H1 (cell line): Measurements from ENCODE around the gene TCEA2. TPM values are rescaled to one million over a fixed set of nuclear protein-coding genes. Genes with fewer than 3 reads are reported as not detected.

ENCODE experiments used
- CTCF ChIA-PET: fragments of 300-600 bp; sonication (Branson Sonifier 250); formaldehyde crosslinking; loops from one replicate; lab custom pipeline; 2021; ENCODE audit not compliant: partially characterized antibody; lab: Charles Lee
- POLR2A ChIA-PET: fragments of 300-600 bp; sonication (Branson Sonifier 250); formaldehyde crosslinking; loops from one replicate; lab custom pipeline; 2021; ENCODE audit warnings: inconsistent platforms; ENCODE audit not compliant: partially characterized antibody; lab: Charles Lee
- DNase-seq, 2 experiments: peaks; one replicate each; pipeline versions ENCODE4 v3.0.0 to v3.0.0-alpha.2; 2010 to 2022; ENCODE audit warnings: low spot score in 2 of 2, low read depth in 1 of 2, mixed read lengths in 1 of 2
- FAIRE-seq: peaks from 2 replicates; lab custom pipeline; 2011; peaks lifted over from hg19 to GRCh38; lab: Jason Lieb, UNC
- H2AFZ ChIP-seq: 2 replicates; pipeline ENCODE4 v1.8.1; 2012; ENCODE audit warnings: low read length, inconsistent platforms
- H2AK5ac ChIP-seq: 2 replicates; pipeline ENCODE4 v1.6.1; 2013; ENCODE audit warnings: low read depth, low read length
- H2BK120ac ChIP-seq: replicated peaks from 2 replicates; pipeline ENCODE3; 2013; ENCODE audit warnings: low read depth, low read length, inconsistent platforms
- H2BK12ac ChIP-seq: 2 replicates; pipeline ENCODE4 v1.6.1; 2013; ENCODE audit warnings: low read depth, low read length
- H2BK15ac ChIP-seq: 2 replicates; pipeline ENCODE4 v1.6.1; 2013; ENCODE audit warnings: low read length
- H2BK20ac ChIP-seq: 2 replicates; pipeline ENCODE4 v1.6.1; 2013; ENCODE audit warnings: low read length
- H2BK5ac ChIP-seq: 2 replicates; pipeline ENCODE4 v1.6.1; 2013; ENCODE audit warnings: low read depth, low read length
- H3K14ac ChIP-seq: 2 replicates; pipeline ENCODE4 v1.6.1; 2013; ENCODE audit warnings: inconsistent platforms; ENCODE audit not compliant: insufficient read length
- H3K18ac ChIP-seq: 2 replicates; pipeline ENCODE4 v1.6.1; 2013; ENCODE audit warnings: low read length; ENCODE audit errors: extremely low read depth
- H3K23ac ChIP-seq: 2 replicates; pipeline ENCODE4 v1.6.1; 2013; ENCODE audit warnings: inconsistent platforms; ENCODE audit not compliant: insufficient read length
- H3K23me2 ChIP-seq: 2 replicates; pipeline ENCODE4 v1.6.1; 2013; ENCODE audit warnings: low read depth, low read length
- H3K27ac ChIP-seq: 2 replicates; pipeline ENCODE4 v1.6.1; 2011; ENCODE audit warnings: low read depth, low read length, inconsistent platforms
- H3K27me3 ChIP-seq, 4 experiments: replicated peaks in 1 of 4; 1 replicate in 1 of 4; 2 replicates in 3 of 4; pipeline versions ENCODE4 v1.6.1 to v1.8.1; 2011 to 2013; ENCODE audit warnings: low read length in 3 of 4, mild to moderate bottlenecking in 3 of 4, inconsistent platforms in 2 of 4, mixed read lengths in 2 of 4, moderate library complexity in 1 of 4; ENCODE audit not compliant: control insufficient read depth in 3 of 4, insufficient read depth in 3 of 4; ENCODE audit errors: extremely low read depth in 1 of 4
- H3K36me3 ChIP-seq, 4 experiments: 2 replicates each; pipeline versions ENCODE4 v1.6.1 to v1.8.1; 2011 to 2013; ENCODE audit warnings: mild to moderate bottlenecking in 4 of 4, low read length in 3 of 4, moderate library complexity in 2 of 4, control low read depth in 1 of 4, inconsistent platforms in 1 of 4; ENCODE audit not compliant: insufficient read depth in 4 of 4, control insufficient read depth in 2 of 4
- H3K4ac ChIP-seq: replicated peaks from 2 replicates; pipeline ENCODE3; 2013; ENCODE audit warnings: low read length, low read depth, mixed read lengths, inconsistent platforms; ENCODE audit not compliant: insufficient read length
- H3K4me1 ChIP-seq, 4 experiments: replicated peaks in 1 of 4; 1 replicate in 1 of 4; 2 replicates in 3 of 4; pipeline versions ENCODE4 v1.6.1 to v1.8.1; 2011 to 2013; ENCODE audit warnings: low read length in 3 of 4, inconsistent platforms in 2 of 4, mixed read lengths in 1 of 4; ENCODE audit not compliant: insufficient read depth in 4 of 4, control insufficient read depth in 3 of 4
- H3K4me2 ChIP-seq, 2 experiments: 2 replicates each; pipeline versions ENCODE4 v1.6.1 to v1.8.1; 2011 to 2013; ENCODE audit warnings: low read depth in 2 of 2, low read length in 2 of 2, control low read depth in 1 of 2, inconsistent platforms in 1 of 2, mild to moderate bottlenecking in 1 of 2; ENCODE audit not compliant: insufficient read depth in 1 of 2
- H3K4me3 ChIP-seq, 4 experiments: fragments of 200-600, 300-600 bp in 1 of 4; sonication (generic), shearing (Covaris generic), sonication (Bioruptor Twin) in 1 of 4; 2 replicates each; pipeline versions ENCODE4 v1.5.1 to v1.8.1; 2011 to 2016; ENCODE audit warnings: low read length in 4 of 4, low read depth in 3 of 4, control low read depth in 2 of 4, inconsistent platforms in 2 of 4, mild to moderate bottlenecking in 2 of 4, mixed read lengths in 1 of 4, moderate library complexity in 1 of 4; ENCODE audit not compliant: insufficient read depth in 2 of 4; ENCODE audit errors: extremely low read depth in 1 of 4
- H3K56ac ChIP-seq: replicated peaks from 2 replicates; pipeline ENCODE3; 2013; ENCODE audit warnings: low read depth, mild to moderate bottlenecking, mixed read lengths, low read length, inconsistent platforms; ENCODE audit not compliant: insufficient read length
- H3K79me1 ChIP-seq: 2 replicates; pipeline ENCODE4 v1.6.1; 2013; ENCODE audit warnings: low read depth, low read length, control low read depth
- H3K79me2 ChIP-seq, 2 experiments: 2 replicates each; pipeline versions ENCODE4 v1.6.1 to v1.8.1; 2012 to 2013; ENCODE audit warnings: low read length in 2 of 2, mild to moderate bottlenecking in 2 of 2, inconsistent platforms in 1 of 2; ENCODE audit not compliant: insufficient read depth in 2 of 2, control insufficient read depth in 1 of 2
- H3K9ac ChIP-seq, 4 experiments: replicated peaks in 1 of 4; 1 replicate in 1 of 4; 2 replicates in 3 of 4; pipeline versions ENCODE4 v1.6.1 to v1.8.1; 2011 to 2013; ENCODE audit warnings: low read depth in 3 of 4, low read length in 3 of 4, control low read depth in 2 of 4, mild to moderate bottlenecking in 2 of 4, moderate library complexity in 2 of 4, inconsistent platforms in 1 of 4; ENCODE audit errors: extremely low read depth in 1 of 4
- H3K9me3 ChIP-seq, 2 experiments: 2 replicates each; pipeline versions ENCODE4 v1.6.1 to v1.8.1; 2012 to 2013; ENCODE audit warnings: mild to moderate bottlenecking in 2 of 2, moderate library complexity in 2 of 2, control low read depth in 1 of 2, inconsistent platforms in 1 of 2, low read depth in 1 of 2, low read length in 1 of 2, mixed read lengths in 1 of 2; ENCODE audit not compliant: insufficient read depth in 2 of 2
- H4K20me1 ChIP-seq, 2 experiments: replicated peaks in 1 of 2; 2 replicates each; pipeline versions ENCODE3 to v1.8.1; 2011 to 2013; ENCODE audit warnings: inconsistent platforms in 2 of 2, low read length in 2 of 2, mild to moderate bottlenecking in 1 of 2; ENCODE audit not compliant: insufficient read depth in 2 of 2, control insufficient read depth in 1 of 2
- H4K5ac ChIP-seq: 2 replicates; pipeline ENCODE4 v1.6.1; 2013; ENCODE audit warnings: low read length, low read depth, mixed read lengths, inconsistent platforms; ENCODE audit not compliant: insufficient read length
- H4K8ac ChIP-seq: 2 replicates; pipeline ENCODE4 v1.8.0; 2013; ENCODE audit warnings: mild to moderate bottlenecking, moderate library complexity, low read length, inconsistent platforms; ENCODE audit not compliant: insufficient read depth; ENCODE audit errors: extremely low read depth
- H4K91ac ChIP-seq: replicated peaks from 2 replicates; pipeline ENCODE3; 2013; ENCODE audit warnings: low read length, mixed read lengths, inconsistent platforms; ENCODE audit not compliant: insufficient read length
- CHD1 ChIP-seq: IDR thresholded peaks from 2 replicates; pipeline ENCODE4 v1.6.1; 2012; ENCODE audit warnings: low read depth, low read length, improper control_type of control experiment
- EZH2 ChIP-seq: fragments of 200-600 bp; sonication (generic); IDR thresholded peaks from 2 replicates; pipeline ENCODE4 v1.7.1; 2012; ENCODE audit warnings: low read depth, mild to moderate bottlenecking, moderate library complexity, low read length, inconsistent platforms; ENCODE audit not compliant: severe bottlenecking
- KDM4A ChIP-seq: IDR thresholded peaks from one replicate; pipeline ENCODE4 v1.7.1; 2012; ENCODE audit warnings: low read depth, mild to moderate bottlenecking, moderate library complexity, low read length, inconsistent platforms; ENCODE audit not compliant: severe bottlenecking
- NRF1 ChIP-seq: IDR thresholded peaks from 2 replicates; pipeline ENCODE4 v1.6.1; 2011; ENCODE audit warnings: mild to moderate bottlenecking, low read depth, low read length, improper control_type of control experiment
- SIN3A ChIP-seq, 2 experiments: IDR thresholded peaks in 1 of 2; conservative IDR thresholded peaks in 1 of 2; 2 replicates each; pipeline ENCODE4 v1.6.1; 2011 to 2012; ENCODE audit warnings: low read length in 2 of 2, improper control_type of control experiment in 1 of 2, low read depth in 1 of 2, mild to moderate bottlenecking in 1 of 2
- SP1 ChIP-seq: IDR thresholded peaks from 2 replicates; pipeline ENCODE4 v1.6.1; 2011; ENCODE audit warnings: low read depth, low read length
- SP4 ChIP-seq: IDR thresholded peaks from 2 replicates; pipeline ENCODE4 v1.6.1; 2012; ENCODE audit warnings: low read length, inconsistent platforms
- SUZ12 ChIP-seq: fragments of 200-600 bp; sonication (generic); IDR thresholded peaks from 2 replicates; pipeline ENCODE4 v1.6.1; 2012; ENCODE audit warnings: mild to moderate bottlenecking, inconsistent platforms, low read length, moderate library complexity, mixed read lengths
- WGBS, 2 experiments: shearing (Covaris generic) in 1 of 2; methylation state at CpG; one replicate each; pipeline versions ENCODE4 v1.1.6 to v1.1.7; 2013 to 2015; ENCODE audit warnings: low lambda C conversion rate in 2 of 2, mixed read lengths in 2 of 2, inconsistent platforms in 1 of 2, low coverage in 1 of 2, missing lambda C conversion rate in 1 of 2; ENCODE audit not compliant: insufficient replicate concordance in 2 of 2, insufficient coverage in 1 of 2, insufficient read length in 1 of 2; ENCODE audit errors: extremely low coverage in 1 of 2, missing lambda C conversion rate in 1 of 2; 5-methylcytosine and 5-hydroxymethylcytosine counted together
- polyA plus RNA-seq, 7 experiments: library from polyadenylated mRNA; depleted of rRNA in 3 of 7; stranded (reverse) in 5 of 7; unstranded in 2 of 7; fragments of >200 nt in 5 of 7; fragments of 200-250 nt in 2 of 7; gene quantifications; 1 replicate in 5 of 7; 2 replicates in 1 of 7; 4 replicates in 1 of 7; pipeline versions ENCODE4 v1.2.1 to v1.2.3, GENCODE V29; 2011 to 2013; ENCODE audit warnings: missing spikeins in 2 of 7, mixed read lengths in 2 of 7
- total RNA-seq: library from RNA; stranded (reverse); fragmentation: NEBNext Ultra II Directional; extraction: Animal tissue kit (Norgen Biotek cat#: 25700); gene quantifications from 2 replicates; pipeline ENCODE4 v1.2.1, GENCODE V29; 2021

TCEA2 gene
- total and polyA plus RNA-seq, 2 of the 8 experiments (the other 6 are each of a cell fraction or from before 2014, with no cell fraction given), result 41.4 to 42.3 TPM

GRCh38 chr20:64035066-64035932 is 27.7 kb upstream of the TCEA2 start:
- H3K4me3 ChIP-seq, result no peak overlapping the region; a peak in 1 of 8 replicates
- H4K91ac ChIP-seq, result no peak overlapping the region
- H3K23ac ChIP-seq, result no peak overlapping the region
- 87% methylated on average over 16 of the region's 17 CpGs; no CpG with 5 or more reads in 1 of the 2 experiments for WGBS, 2 experiments
- no peak overlapping the region for H2BK20ac ChIP-seq
- H3K4ac ChIP-seq, result no peak overlapping the region
- H3K79me2 ChIP-seq, result no peaks in the 10 kb centered on the region
- no peak overlapping the region for H3K14ac ChIP-seq
- H2AK5ac ChIP-seq, result no peak overlapping the region
- H4K5ac ChIP-seq, result no peak overlapping the region
- H2AFZ ChIP-seq, result no peak overlapping the region
- peak overlapping the region; percentile 60; the same call in 1 of the 2 replicates for H2BK12ac ChIP-seq
- no peak for FAIRE-seq
- no peak overlapping the region for H3K56ac ChIP-seq
- no peaks in the 10 kb centered on the region; the same call in 1 of the 2 replicates for H3K79me1 ChIP-seq
- H3K9me3 ChIP-seq, result no peaks in the 10 kb centered on the region
- H3K36me3 ChIP-seq, result peaks cover 6 to 19% (median 10%) of the 10 kb centered on the region in 4 experiments; a peak in 6 of 8 replicates
- ChIA-PET CTCF (interaction anchor here (1.1 to 7.3 kb wide), 7 partner anchors 22 to 85 kb away, joined by 3 to 73 read pairs (median 9); partner anchors contain the start of gene PRPF6), POLR2A (interaction anchor here (1.0 to 1.9 kb wide), 6 partner anchors 7 to 53 kb away, joined by 3 to 8 read pairs (median 4); partner anchors contain the start of gene TCEA2)
- H2BK120ac ChIP-seq, result no peak overlapping the region
- no peak for DNase-seq
- peaks cover 3% of the 10 kb centered on the region; the same call in 1 of the 2 replicates for H3K23me2 ChIP-seq
- peaks cover 5 to 29% (median 21%) of the 10 kb centered on the region in 4 experiments for H3K27me3 ChIP-seq
- peaks cover 0 to 19% (median 15%) of the 10 kb centered on the region in 4 experiments; a peak in 6 of 7 replicates for H3K4me1 ChIP-seq
- H4K20me1 ChIP-seq, result peaks cover 0 to 3% of the 10 kb centered on the region in 2 experiments
- TF ChIP-seq SP4 (no peak), KDM4A (no peak), NRF1 (no peak), EZH2 (no peak), SUZ12 (no peak), CHD1 (no peak), SIN3A (conservative IDR thresholded peaks at IDR 0.05 in 1 of 2, IDR thresholded peaks at IDR 0.05 in 1 of 2; ENCODE audit: low read depth in 1 of 2, low read length in 2 of 2) (no peak), SP1 (no peak)
- H2BK5ac ChIP-seq, result peak overlapping the region; percentile 84
- no peak overlapping the region for H2BK15ac ChIP-seq
- no peak overlapping the region for H3K9ac ChIP-seq
- peak overlapping the region; percentile 83; the same call in 1 of the 2 replicates for H3K18ac ChIP-seq
- H3K27ac ChIP-seq, result no peak overlapping the region
- H4K8ac ChIP-seq, result peak overlapping the region; percentile 4; the same call in 1 of the 2 replicates
- peak overlapping the region in 1 of 2 experiments; percentile 14; a peak in 2 of 4 replicates for H3K4me2 ChIP-seq
